Thymus (tissue), 11 donors: Measurements from ENCODE around the gene MIX23. TPM values are rescaled to one million over a fixed set of nuclear protein-coding genes. Genes with fewer than 3 reads are reported as not detected.

Experiments
- DNase-seq, 9 donors: peaks; one replicate each; pipeline ENCODE4 v3.0.0-alpha.2; 2013; ENCODE audit warnings: low spot score in 9 of 9, low read depth in 6 of 9, missing footprints in 1 of 9
- H3K27ac ChIP-seq, 2 donors: one replicate each; pipeline ENCODE4 v1.5.1; 2013; ENCODE audit warnings: control low read depth in 1 of 2, low read depth in 1 of 2, low read length in 1 of 2, mild to moderate bottlenecking in 1 of 2, moderate library complexity in 1 of 2
- H3K27me3 ChIP-seq, 2 donors: one replicate each; pipeline ENCODE4 v1.5.1; 2013; ENCODE audit warnings: low read length in 1 of 2; ENCODE audit not compliant: control insufficient read depth in 2 of 2, insufficient read depth in 1 of 2
- H3K36me3 ChIP-seq, 2 donors: one replicate each; pipeline ENCODE4 v1.5.1; 2013; ENCODE audit warnings: low read length in 1 of 2, mild to moderate bottlenecking in 1 of 2, moderate library complexity in 1 of 2; ENCODE audit not compliant: control insufficient read depth in 2 of 2, insufficient read depth in 2 of 2
- H3K4me1 ChIP-seq, 2 donors: one replicate each; pipeline ENCODE4 v1.5.1; 2013; ENCODE audit warnings: low read length in 2 of 2; ENCODE audit not compliant: control insufficient read depth in 2 of 2, insufficient read depth in 2 of 2
- H3K4me3 ChIP-seq, 2 donors: one replicate each; pipeline ENCODE4 v1.5.1; 2013; ENCODE audit warnings: low read length in 2 of 2, control low read depth in 1 of 2, mild to moderate bottlenecking in 1 of 2
- H3K9me3 ChIP-seq, 2 donors: one replicate each; pipeline ENCODE4 v1.5.1; 2013; ENCODE audit warnings: low read length in 1 of 2, mild to moderate bottlenecking in 1 of 2; ENCODE audit not compliant: control insufficient read depth in 2 of 2, insufficient read depth in 1 of 2
- WGBS: extraction: QIAGEN DNeasy Blood & Tissue Kit; methylation state at CpG from one replicate; pipeline ENCODE4 v1.1.7; 2013; 5-methylcytosine and 5-hydroxymethylcytosine counted together
- polyA plus RNA-seq: library from polyadenylated mRNA; stranded (reverse); fragments of 200-250 nt; gene quantifications from one replicate; pipeline ENCODE4 v1.2.3, GENCODE V29; 2013
- total RNA-seq: library from RNA; stranded (reverse); fragments of 120-200 nt; gene quantifications from one replicate; pipeline ENCODE4 v1.2.4, GENCODE V29; 2013
- donor health status: healthy.

The MIX23 gene
- total and polyA plus RNA-seq, 2 donors, result 33.8 to 40.1 TPM

GRCh38 chr3:122316368-122316767, 66.7 kb downstream of the MIX23 start:
- DNase-seq, result no peak
- Histone ChIP-seq H3K4me1 (no peaks in the 10 kb centered on the region), H3K27me3 (no peaks in the 10 kb centered on the region), H3K9me3 (no peaks in the 10 kb centered on the region), H3K27ac (no peak overlapping the region), H3K4me3 (no peak overlapping the region), H3K36me3 (no peaks in the 10 kb centered on the region)
- 89% methylated on average over 5 of the region's 5 CpGs for WGBS

- 90% methylated on average over 4 of the region's 4 CpGs for WGBS
- Histone ChIP-seq H3K4me1 (no peaks in the 10 kb centered on the region), H3K27ac (no peak overlapping the region), H3K36me3 (no peaks in the 10 kb centered on the region), H3K9me3 (no peaks in the 10 kb centered on the region), H3K27me3 (no peaks in the 10 kb centered on the region), H3K4me3 (no peak overlapping the region)
- no peak for DNase-seq
Measured at GRCh38 chr3:122315619-122316018, 67.4 kb downstream of the MIX23 start.

GRCh38 chr3:122314228-122314876, 68.7 kb downstream of the MIX23 start:
- Histone ChIP-seq H3K9me3 (no peaks in the 10 kb centered on the region), H3K27ac (no peak overlapping the region), H3K27me3 (no peaks in the 10 kb centered on the region), H3K36me3 (no peaks in the 10 kb centered on the region), H3K4me3 (no peak overlapping the region), H3K4me1 (no peaks in the 10 kb centered on the region)
- 98% methylated on average over 2 of the region's 2 CpGs for WGBS
- no peak for DNase-seq

GRCh38 chr3:122313281-122313680, 69.8 kb downstream of the MIX23 start:
- Histone ChIP-seq H3K4me3 (no peak overlapping the region), H3K4me1 (no peaks in the 10 kb centered on the region), H3K27ac (no peak overlapping the region), H3K27me3 (no peaks in the 10 kb centered on the region), H3K36me3 (no peaks in the 10 kb centered on the region), H3K9me3 (no peaks in the 10 kb centered on the region)
- WGBS, result 76% methylated on average over 3 of the region's 3 CpGs
- DNase-seq, result no peak

GRCh38 chr3:122312826-122313225, 70.2 kb downstream of the MIX23 start:
- H3K27ac ChIP-seq, result no peak overlapping the region
- H3K36me3 ChIP-seq, result no peaks in the 10 kb centered on the region
- H3K27me3 ChIP-seq, result no peaks in the 10 kb centered on the region
- H3K4me3 ChIP-seq, result no peak overlapping the region
- H3K4me1 ChIP-seq, result no peaks in the 10 kb centered on the region
- H3K9me3 ChIP-seq, result no peaks in the 10 kb centered on the region
- DNase-seq, result no peak

- Histone ChIP-seq H3K4me1 (no peaks in the 10 kb centered on the region), H3K27me3 (no peaks in the 10 kb centered on the region), H3K36me3 (no peaks in the 10 kb centered on the region), H3K9me3 (no peaks in the 10 kb centered on the region), H3K4me3 (no peak overlapping the region), H3K27ac (no peak overlapping the region)
- DNase-seq, result no peak
- 92% methylated on average over 1 of the region's 1 CpG for WGBS
Measured at GRCh38 chr3:122310361-122310760, 72.7 kb downstream of the MIX23 start.

Other genes with a start within 250 kb of the MIX23 start
- 0.09 TPM for gene CASR, start 199.6 kb downstream of the MIX23 start, total RNA-seq
- gene CASR, start 199.6 kb downstream of the MIX23 start, polyA plus RNA-seq, result 0.43 TPM
- gene CSTA, start 58.0 kb downstream of the MIX23 start, total RNA-seq, result 48.2 TPM
- 292 TPM for gene CSTA, start 58.0 kb downstream of the MIX23 start, polyA plus RNA-seq
- gene FAM162A, start 951 bp upstream of the MIX23 start, total RNA-seq, result 45.0 TPM
- gene FAM162A, start 951 bp upstream of the MIX23 start, polyA plus RNA-seq, result 69.5 TPM
- 9.2 TPM for gene WDR5B, start 32.8 kb upstream of the MIX23 start, total RNA-seq
- 10.0 TPM for gene WDR5B, start 32.8 kb upstream of the MIX23 start, polyA plus RNA-seq
- 14.2 TPM for gene KPNA1, start 131.7 kb upstream of the MIX23 start, total RNA-seq
- 19.8 TPM for gene KPNA1, start 131.7 kb upstream of the MIX23 start, polyA plus RNA-seq
- gene PARP9, start 181.1 kb upstream of the MIX23 start, total RNA-seq, result 48.8 TPM
- gene PARP9, start 181.1 kb upstream of the MIX23 start, polyA plus RNA-seq, result 56.9 TPM
- 19.6 TPM for gene DTX3L, start 181.1 kb upstream of the MIX23 start, total RNA-seq
- gene DTX3L, start 181.1 kb upstream of the MIX23 start, polyA plus RNA-seq, result 23.0 TPM
- 6.8 TPM for gene PARP15, start 194.4 kb upstream of the MIX23 start, total RNA-seq
- 15.7 TPM for gene PARP15, start 194.4 kb upstream of the MIX23 start, polyA plus RNA-seq